ENCODE results near the gene EFL1.

EFL1 gene

GRCh38 chr15:82091636-82092140 lies 170.8 kb downstream of the EFL1 start:
- no peak for DNase-seq (ENCODE audit: low read depth)
- no peak overlapping the region for H3K4me3 ChIP-seq (ENCODE audit: control insufficient read depth, low read depth, low read length)
- no peak for TF ChIP-seq CTCF (IDR thresholded peaks at IDR 0.05; ENCODE audit: control insufficient read depth, insufficient read depth, low read depth, low read length, missing control alignments)

- TF ChIP-seq CTCF (IDR thresholded peaks at IDR 0.05; ENCODE audit: control insufficient read depth, insufficient read depth, low read depth, low read length, missing control alignments): no peak
- no peak for DNase-seq (ENCODE audit: low read depth)
- H3K4me3 ChIP-seq (ENCODE audit: control insufficient read depth, low read depth, low read length): no peak overlapping the region
These were observed 176.1 kb downstream of the EFL1 start for GRCh38 chr15:82086243-82086995.

GRCh38 chr15:82081914-82082762 lies 180.4 kb downstream of the EFL1 start:
- no peak overlapping the region for H3K4me3 ChIP-seq (ENCODE audit: control insufficient read depth, low read depth, low read length)
- TF ChIP-seq CTCF (IDR thresholded peaks at IDR 0.05; ENCODE audit: control insufficient read depth, insufficient read depth, low read depth, low read length, missing control alignments): peak; percentile 46
- DNase-seq (ENCODE audit: low read depth): peak; percentile 71

GRCh38 chr15:82080774-82081173 lies 181.8 kb downstream of the EFL1 start:
- DNase-seq (ENCODE audit: low read depth): no peak
- no peak overlapping the region for H3K4me3 ChIP-seq (ENCODE audit: control insufficient read depth, low read depth, low read length)
- TF ChIP-seq CTCF (IDR thresholded peaks at IDR 0.05; ENCODE audit: control insufficient read depth, insufficient read depth, low read depth, low read length, missing control alignments): no peak

All from AG09309 (cell line).